ENCODE data around the gene IL17F. TPM values are rescaled to one million over a fixed set of nuclear protein-coding genes. Genes with fewer than 3 reads are reported as not detected.

Gene IL17F
- total RNA-seq, 1 experiment from 2014 or later = not detected

- BruUV-seq (replicated peaks) = no TSS peak
- H3K27ac ChIP-seq (ENCODE audit: low read depth, low read length) = no peak overlapping the region
- H3K36me3 ChIP-seq (ENCODE audit: control insufficient read depth in 1 of 2, insufficient read depth in 2 of 2, low read length in 2 of 2) = no peaks in the 10 kb centered on the region
- no peak for ATAC-seq
- peaks cover 0 to 7% of the 10 kb centered on the region in 2 experiments; a peak in 2 of 4 replicates for H3K4me1 ChIP-seq (ENCODE audit: control insufficient read depth in 1 of 2, insufficient read depth in 2 of 2, low read length in 2 of 2)
- H3K9me3 ChIP-seq (ENCODE audit: control insufficient read depth in 1 of 2, insufficient read depth in 1 of 2, low read depth in 1 of 2, low read length in 2 of 2) = no peaks in the 10 kb centered on the region
- no peaks in the 10 kb centered on the region for H4K20me1 ChIP-seq (ENCODE audit: insufficient read depth)
- H3K9ac ChIP-seq (ENCODE audit: low read length) = no peak overlapping the region
- no peak overlapping the region for H2AFZ ChIP-seq (ENCODE audit: low read depth, low read length, poor library complexity, severe bottlenecking)
- TF ChIP-seq EZH2 (IDR thresholded peaks at IDR 0.05) (no peak), SIN3A (IDR thresholded peaks at IDR 0.05; ENCODE audit: low read depth) (no peak), ZBTB33 (IDR thresholded peaks at IDR 0.05; ENCODE audit: extremely low read depth, insufficient replicate concordance, low read length) (no peak), CBX3 (IDR thresholded peaks at IDR 0.05; ENCODE audit: low read depth) (no peak), POLR2AphosphoS5 (IDR thresholded peaks at IDR 0.05; ENCODE audit: low read depth, low read length) (no peak), SRF (IDR thresholded peaks at IDR 0.05; ENCODE audit: low read depth) (no peak), ELF1 (IDR thresholded peaks at IDR 0.05; ENCODE audit: borderline replicate concordance, low read depth) (no peak), FOSL1 (IDR thresholded peaks at IDR 0.05; ENCODE audit: low read depth) (no peak), CEBPB (IDR thresholded peaks at IDR 0.05; ENCODE audit: low read depth) (no peak), ZFX (IDR thresholded peaks at IDR 0.05) (no peak), ZNF274 (IDR thresholded peaks at IDR 0.05; ENCODE audit: low read depth, low read length) (no peak), YY1 (IDR thresholded peaks at IDR 0.05; ENCODE audit: extremely low read depth, insufficient replicate concordance, low read depth, low read length) (no peak), JUND (IDR thresholded peaks at IDR 0.05) (no peak)
- ChIA-PET POLR2A (no interaction called here), RAD21 (ENCODE audit: low non-redundant PET in 1 of 2, low total read pairs in 2 of 2, uncharacterized antibody in 2 of 2, unreplicated experiment in 2 of 2) (interaction anchor here (0.6 to 1.8 kb wide), 3 partner anchors 20 to 183 kb away, joined by 3 to 6 read pairs (median 4); no protein-coding TSS in a partner anchor), CTCF (interaction anchor here (1.0 to 1.6 kb wide), 3 partner anchors 20 to 70 kb away, joined by 3 to 7 read pairs (median 4); no protein-coding TSS in a partner anchor)
- H3K79me2 ChIP-seq (ENCODE audit: insufficient read depth, low read length) = no peaks in the 10 kb centered on the region
- no peak overlapping the region for H3K4me2 ChIP-seq (ENCODE audit: low read length)
- no peak overlapping the region for H3K4me3 ChIP-seq (replicated peaks in 1 of 2; ENCODE audit: low read depth in 1 of 2, low read length in 2 of 2)
- no peak for DNase-seq (ENCODE audit: low read depth, low spot score)
- H3K27me3 ChIP-seq (ENCODE audit: insufficient read depth, low read length) = no peaks in the 10 kb centered on the region
- no peaks in the 10 kb centered on the region for H3K9me2 ChIP-seq (ENCODE audit: insufficient read depth)
- intact Hi-C loops (cut with micrococcal nuclease) = no loop called here
Measured at GRCh38 chr6:52233005-52233404, 11.3 kb downstream of the IL17F start.
